Bronchial epithelial cell (primary cell): ENCODE measurements around the gene CNTNAP2. TPM values are rescaled to one million over a fixed set of nuclear protein-coding genes. Genes with fewer than 3 reads are reported as not detected.

Source experiments
- DNase-seq: peaks from one replicate; pipeline ENCODE4 v3.0.0-alpha.2; 2010; ENCODE audit warnings: low read depth
- FAIRE-seq: peaks from 2 replicates; lab custom pipeline; 2011; peaks lifted over from hg19 to GRCh38; lab: Jason Lieb, UNC
- H3K27me3 ChIP-seq: 2 replicates; pipeline ENCODE4 v1.5.1; 2011; ENCODE audit warnings: low read length; ENCODE audit not compliant: control insufficient read depth, insufficient read depth
- H3K36me3 ChIP-seq: 2 replicates; pipeline ENCODE4 v1.5.1; 2011; ENCODE audit warnings: low read length; ENCODE audit not compliant: control insufficient read depth, insufficient read depth
- H3K4me3 ChIP-seq: 2 replicates; pipeline ENCODE4 v1.5.1; 2011; ENCODE audit warnings: mild to moderate bottlenecking, low read depth, low read length, control low read depth
- CTCF ChIP-seq: IDR thresholded peaks from 2 replicates; pipeline ENCODE4 v1.5.1; 2011; ENCODE audit warnings: mild to moderate bottlenecking, moderate library complexity, low read length, control low read depth, inconsistent platforms; ENCODE audit not compliant: insufficient read depth, severe bottlenecking
- total RNA-seq: library from RNA; depleted of rRNA; stranded (reverse); fragments of >200 nt; gene quantifications from 2 replicates; pipeline ENCODE4 v1.2.1, GENCODE V29; 2014

Gene CNTNAP2
- total RNA-seq, 1 donor from 2014 or later = 0.26 TPM

DNA sequence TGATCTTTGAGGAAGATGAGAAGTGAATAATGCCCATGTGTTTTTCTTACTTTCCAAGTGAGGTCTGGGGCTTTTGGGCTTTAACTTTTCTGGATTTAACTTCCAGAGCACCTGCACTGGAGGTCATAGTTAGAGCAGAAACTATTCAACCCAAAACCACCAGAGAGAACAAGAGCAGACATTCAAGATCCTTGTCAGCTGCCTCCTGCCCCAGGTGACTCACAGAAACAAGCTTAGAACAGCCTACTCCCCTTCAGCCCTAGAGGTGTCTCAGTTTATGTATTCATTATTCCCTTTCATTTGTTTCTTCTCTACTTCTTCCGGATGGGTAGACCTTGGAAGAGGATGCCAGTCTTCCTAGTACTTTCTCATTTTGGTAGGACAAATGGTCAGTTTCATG, 270.5 kb downstream of the CNTNAP2 start:
- no peak for FAIRE-seq

DNA sequence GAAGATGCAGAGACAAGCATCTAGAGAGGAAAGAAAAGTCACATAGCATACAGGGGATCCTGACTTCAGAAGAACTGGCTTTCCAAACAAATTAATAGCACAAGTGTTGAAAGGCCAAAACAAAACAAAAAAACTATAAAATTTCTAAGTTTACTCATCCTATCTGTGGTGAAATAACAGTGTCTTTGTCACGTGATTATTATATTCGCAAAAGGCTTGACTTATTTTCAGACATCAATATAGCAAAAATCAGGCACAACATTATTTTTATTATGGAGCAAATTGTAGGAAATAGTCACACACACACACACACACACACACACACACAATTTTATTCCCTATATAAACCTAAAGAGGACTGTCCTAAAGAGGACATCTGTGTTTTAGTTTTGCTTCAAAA, 272.3 kb downstream of the CNTNAP2 start:
- no peaks in the 10 kb centered on the region for H3K27me3 ChIP-seq
- no peak for FAIRE-seq

More for the DNA sequence above, 270.5 kb downstream of the CNTNAP2 start:
- H3K36me3 ChIP-seq = no peaks in the 10 kb centered on the region
- TF ChIP-seq CTCF = no peak
- H3K27me3 ChIP-seq = no peaks in the 10 kb centered on the region
- H3K4me3 ChIP-seq = no peak overlapping the region
- no peak for DNase-seq

GRCh38 chr7:146393346-146393745, 276.7 kb downstream of the CNTNAP2 start:
- H3K4me3 ChIP-seq = no peak overlapping the region
- no peaks in the 10 kb centered on the region for H3K36me3 ChIP-seq
- no peak for TF ChIP-seq CTCF
- DNase-seq = no peak
- no peaks in the 10 kb centered on the region for H3K27me3 ChIP-seq
- FAIRE-seq = no peak

More for the DNA sequence above, 272.3 kb downstream of the CNTNAP2 start:
- Histone ChIP-seq H3K4me3 (no peak overlapping the region), H3K36me3 (no peaks in the 10 kb centered on the region)
- DNase-seq = no peak
- TF ChIP-seq CTCF = no peak

- H3K27me3 ChIP-seq = no peaks in the 10 kb centered on the region
- no peak for TF ChIP-seq CTCF
- DNase-seq = no peak
- no peak for FAIRE-seq
- H3K36me3 ChIP-seq = no peaks in the 10 kb centered on the region
- H3K4me3 ChIP-seq = no peak overlapping the region
Observed at GRCh38 chr7:146397141-146397540, 280.5 kb downstream of the CNTNAP2 start.

- TF ChIP-seq CTCF = no peak
- no peaks in the 10 kb centered on the region for H3K27me3 ChIP-seq
- DNase-seq = no peak
- no peak for FAIRE-seq
- no peaks in the 10 kb centered on the region for H3K36me3 ChIP-seq
- no peak overlapping the region for H3K4me3 ChIP-seq
Observed at GRCh38 chr7:146401939-146402338, 285.3 kb downstream of the CNTNAP2 start.

GRCh38 chr7:146405737-146406136, 289.1 kb downstream of the CNTNAP2 start:
- no peak for FAIRE-seq
- H3K36me3 ChIP-seq = no peaks in the 10 kb centered on the region
- H3K27me3 ChIP-seq = no peaks in the 10 kb centered on the region
- H3K4me3 ChIP-seq = no peak overlapping the region
- DNase-seq = no peak
- TF ChIP-seq CTCF = no peak
